ENCODE data around the gene TEX29. TPM values are rescaled to one million over a fixed set of nuclear protein-coding genes. Genes with fewer than 3 reads are reported as not detected.

Gene TEX29
- total and polyA plus RNA-seq, 10 of the 15 experiments (the other 5 are each of a cell fraction or from before 2014, with no cell fraction given), result 0.14 to 0.30 (median 0.22) TPM; not detected in 7

- no TSS peak for BruUV-seq (replicated peaks)
- intact Hi-C loops (cut with micrococcal nuclease; ENCODE audit: unreplicated experiment) (no loop called here), in situ Hi-C loops (cut with MboI) (no loop called here)
- ChIA-PET SMC1A (ENCODE audit: uncharacterized antibody, unreplicated experiment) (no interaction called here), POLR2A (no interaction called here), RAD21 (ENCODE audit: unreplicated experiment) (no interaction called here), CTCF (no interaction called here)
- no peaks in the 10 kb centered on the region for H3K27me3 ChIP-seq (replicated peaks in 1 of 2; ENCODE audit: control insufficient read depth in 2 of 2, insufficient read depth in 2 of 2, low read length in 1 of 2)
- no peaks in the 10 kb centered on the region for H3K4me1 ChIP-seq (ENCODE audit: control insufficient read depth, insufficient read depth, low read length)
- FAIRE-seq, result no peak
- no peak overlapping the region for H3K9ac ChIP-seq (ENCODE audit: control insufficient read depth, insufficient read depth, low read length)
- H2AFZ ChIP-seq (ENCODE audit: control insufficient read depth, low read depth, low read length), result no peak overlapping the region
- no peak overlapping the region for H3K27ac ChIP-seq (ENCODE audit: control insufficient read depth, insufficient read depth)
- no peak for TF ChIP-seq ZNF687 (IDR thresholded peaks at IDR 0.05)
- no peak for TF ChIP-seq EZH2 (IDR thresholded peaks at IDR 0.05; ENCODE audit: borderline replicate concordance, control insufficient read depth, low read depth, low read length)
- TF ChIP-seq SP1 (IDR thresholded peaks at IDR 0.05; ENCODE audit: low read depth, low read length), result no peak
- TF ChIP-seq KAT2A (conservative IDR thresholded peaks at IDR 0.05; ENCODE audit: control insufficient read depth, low read depth, low read length), result no peak
- TF ChIP-seq CHD4 (IDR thresholded peaks at IDR 0.05), result no peak
- no peak for TF ChIP-seq CBFB (IDR thresholded peaks at IDR 0.05; ENCODE audit: low read depth)
- TF ChIP-seq HSF1 (IDR thresholded peaks at IDR 0.05; ENCODE audit: low read depth, low read length), result no peak
- no peaks in the 10 kb centered on the region for H3K79me2 ChIP-seq (ENCODE audit: control insufficient read depth, insufficient read depth, low read length)
- 55% methylated on average over 8 of the region's 8 CpGs for WGBS (ENCODE audit: insufficient coverage, insufficient replicate concordance, low lambda C conversion rate, missing lambda C conversion rate)
- H3K9me3 ChIP-seq (replicated peaks; ENCODE audit: control insufficient read depth, insufficient read depth, low read length), result no peaks in the 10 kb centered on the region
- no peak for ATAC-seq
- H4K20me1 ChIP-seq (ENCODE audit: control insufficient read depth, insufficient read depth), result no peaks in the 10 kb centered on the region
- DNase-seq (ENCODE audit: low read depth, low spot score), result no peak
- no peak overlapping the region for H3K4me3 ChIP-seq
- no peak overlapping the region for H3K4me2 ChIP-seq (ENCODE audit: control insufficient read depth, insufficient read depth)
- no peaks in the 10 kb centered on the region for H3K36me3 ChIP-seq (ENCODE audit: control insufficient read depth in 2 of 2, insufficient read depth in 2 of 2, low read length in 1 of 2)
Observed at GRCh38 chr13:111393221-111393790, 72.9 kb downstream of the TEX29 start.

Other genes starting within 250 kb of the TEX29 start
- gene ARHGEF7, start 205.3 kb upstream of the TEX29 start, total RNA-seq (2014; rRNA removed), result 31.4 and 34.0 TPM in 2 replicates
- gene ARHGEF7, start 205.3 kb upstream of the TEX29 start, total RNA-seq (2014; rRNA removed; fragmentation: Illumina TruSeq; extraction: Trizol), result 31.8 and 36.0 TPM in 2 replicates
- gene ARHGEF7, start 205.3 kb upstream of the TEX29 start, total RNA-seq (2021), result 65.5 and 67.1 TPM in 2 replicates
- 35.8 and 48.2 TPM in 2 replicates for gene ARHGEF7, start 205.3 kb upstream of the TEX29 start, polyA plus RNA-seq (2011; rRNA removed)
- 36.2 and 45.5 TPM in 2 replicates for gene ARHGEF7, start 205.3 kb upstream of the TEX29 start, polyA plus RNA-seq (2014; fragmentation: Illumina TruSeq; extraction: Trizol)
- 1 to 10 TPM; 4.7 to 7.2 TPM for gene ARHGEF7, start 205.3 kb upstream of the TEX29 start, polyA plus RNA-seq (2014; fragmentation: Nextera tagmentation; extraction: Ambion mirVana)
- 36.8 and 40.2 TPM in 2 replicates for gene ARHGEF7, start 205.3 kb upstream of the TEX29 start, polyA plus RNA-seq (2014; rRNA removed)
- 10 to 100 TPM; 36.4 to 39.0 TPM for gene ARHGEF7, start 205.3 kb upstream of the TEX29 start, polyA plus RNA-seq (2016; fragmentation: Nextera tagmentation; extraction: Ambion mirVana)

Data from GM12878 (cell line).